GM23338 (cell line): ENCODE data around the gene INO80C. TPM values are rescaled to one million over a fixed set of nuclear protein-coding genes. Genes with fewer than 3 reads are reported as not detected.

Source experiments
- ATAC-seq: fragments of 200-7000 bp; cut with Tn5 transposase; 3 replicates; pipeline ENCODE4 v1.9.1; 2020
- DNase-seq: peaks from one replicate; pipeline ENCODE4 v3.0.0-alpha.2; 2015; ENCODE audit warnings: low spot score
- H2AFZ ChIP-seq: fragments of 200-600 bp; sonication (generic); 2 replicates; pipeline ENCODE4 v1.8.0; 2016; ENCODE audit warnings: antibody characterized with exemption, mild to moderate bottlenecking, moderate library complexity
- H3F3A ChIP-seq: fragments of 200-600 bp; sonication (generic); replicated peaks from 2 replicates; pipeline ENCODE4 v1.8.0; 2017; ENCODE audit warnings: antibody characterized with exemption, mixed run types, low read depth
- H3K27ac ChIP-seq: fragments of 200-600 bp; sonication (generic); 2 replicates; pipeline ENCODE4 v1.6.1; 2016; ENCODE audit warnings: low read depth
- H3K27me3 ChIP-seq: fragments of 200-600 bp; sonication (generic); 2 replicates; pipeline ENCODE4 v1.8.0; 2016; ENCODE audit warnings: mild to moderate bottlenecking, mixed run types, moderate library complexity; ENCODE audit not compliant: insufficient read depth
- H3K36me3 ChIP-seq: fragments of 200-600 bp; sonication (generic); 2 replicates; pipeline ENCODE4 v1.8.0; 2016; ENCODE audit warnings: mild to moderate bottlenecking; ENCODE audit not compliant: insufficient read depth
- H3K4me1 ChIP-seq: fragments of 200-600 bp; sonication (generic); 2 replicates; pipeline ENCODE4 v1.8.0; 2016; ENCODE audit warnings: mild to moderate bottlenecking, moderate library complexity; ENCODE audit not compliant: insufficient read depth
- H3K4me2 ChIP-seq: fragments of 200-600 bp; sonication (generic); 2 replicates; pipeline ENCODE4 v1.7.1; 2017; ENCODE audit warnings: mixed run types
- H3K4me3 ChIP-seq: fragments of 200-600 bp; sonication (generic); 2 replicates; pipeline ENCODE4 v1.6.1; 2016; ENCODE audit warnings: mixed run types
- H3K79me2 ChIP-seq: fragments of 200-600 bp; sonication (generic); replicated peaks from 2 replicates; pipeline ENCODE4 v1.8.0; 2017; ENCODE audit warnings: mild to moderate bottlenecking; ENCODE audit not compliant: insufficient read depth
- H3K9me2 ChIP-seq: fragments of 200-600 bp; sonication (generic); 2 replicates; pipeline ENCODE4 v1.8.0; 2017; ENCODE audit not compliant: insufficient read depth
- H4K20me1 ChIP-seq: fragments of 200-600 bp; sonication (generic); replicated peaks from 2 replicates; pipeline ENCODE4 v1.8.0; 2017; ENCODE audit warnings: mild to moderate bottlenecking; ENCODE audit not compliant: insufficient read depth
- H3K27ac Mint-ChIP-seq: 2 replicates; pipeline ENCODE4 v1.8.0; 2020; ENCODE audit warnings: inconsistent platforms, mild to moderate bottlenecking, moderate library complexity, mixed read lengths
- H3K27me3 Mint-ChIP-seq: 3 replicates; pipeline ENCODE4 v1.8.0; 2022; ENCODE audit warnings: low read depth, mild to moderate bottlenecking, moderate library complexity, mixed read lengths, inconsistent platforms; ENCODE audit not compliant: insufficient read depth, poor library complexity
- H3K36me3 Mint-ChIP-seq: 3 replicates; pipeline ENCODE4 v1.8.0; 2021; ENCODE audit warnings: low read depth, mild to moderate bottlenecking, inconsistent platforms, moderate library complexity, mixed read lengths
- H3K4me1 Mint-ChIP-seq: 3 replicates; pipeline ENCODE4 v1.8.0; 2020; ENCODE audit warnings: mild to moderate bottlenecking, inconsistent platforms, mixed read lengths
- H3K4me3 Mint-ChIP-seq: 3 replicates; pipeline ENCODE4 v1.8.0; 2021; ENCODE audit warnings: moderate library complexity, mild to moderate bottlenecking, inconsistent platforms, mixed read lengths
- H3K9me3 Mint-ChIP-seq: 3 replicates; pipeline ENCODE4 v1.8.0; 2020; ENCODE audit warnings: moderate library complexity, mild to moderate bottlenecking, inconsistent platforms, mixed read lengths
- CREB1 ChIP-seq: fragments of 250-450 bp; sonication (Bioruptor Pico); IDR thresholded peaks from 2 replicates; pipeline ENCODE4 v1.5.0; 2020; ENCODE audit warnings: low read depth, mild to moderate bottlenecking, moderate library complexity
- EZH2 ChIP-seq: fragments of 200-600 bp; sonication (generic); IDR thresholded peaks from one replicate; pipeline ENCODE4 v1.8.0; 2017; ENCODE audit warnings: antibody characterized with exemption, mild to moderate bottlenecking, low read depth; ENCODE audit not compliant: unreplicated experiment
- NANOG ChIP-seq: IDR thresholded peaks from 2 replicates; pipeline ENCODE4 v1.6.1; 2016; ENCODE audit warnings: antibody characterized with exemption, borderline replicate concordance
- REST ChIP-seq: IDR thresholded peaks from one replicate; pipeline ENCODE4 v1.6.1; 2018; ENCODE audit warnings: antibody characterized with exemption; ENCODE audit not compliant: unreplicated experiment
- STAT1 ChIP-seq: IDR thresholded peaks from one replicate; pipeline ENCODE4 v1.6.1; 2016; ENCODE audit warnings: antibody characterized with exemption; ENCODE audit not compliant: unreplicated experiment
- ZNF114 ChIP-seq: fragments of 250-450 bp; sonication (Bioruptor Pico); IDR thresholded peaks from 2 replicates; pipeline ENCODE4 v1.5.0; 2020; ENCODE audit warnings: mild to moderate bottlenecking, moderate library complexity
- ZNF331 ChIP-seq: fragments of 250-450 bp; sonication (Bioruptor Pico); IDR thresholded peaks from 2 replicates; pipeline ENCODE4 v1.5.0; 2020; ENCODE audit warnings: low read depth, mild to moderate bottlenecking, moderate library complexity
- ZNF462 ChIP-seq: fragments of 250-450 bp; sonication (Bioruptor Pico); IDR thresholded peaks from 2 replicates; pipeline ENCODE4 v1.5.0; 2020; ENCODE audit warnings: mild to moderate bottlenecking, moderate library complexity
- polyA plus RNA-seq: library from polyadenylated mRNA; unstranded; fragments of >200 nt; fragmentation: Nextera tagmentation; extraction: Ambion mirVana; gene quantifications from 2 replicates; pipeline ENCODE4 v1.2.1, GENCODE V29; 2016
- total RNA-seq: library from RNA; depleted of rRNA; stranded (reverse); fragments of >200 nt; shearing (Covaris generic); gene quantifications from 2 replicates; pipeline ENCODE4 v1.2.3, GENCODE V29; 2014

The INO80C gene
- total and polyA plus RNA-seq, 2 experiments from 2014 or later = 16.3 to 52.3 TPM

GRCh38 chr18:35451916-35452315, 45.8 kb downstream of the INO80C start (continued):
- TF ChIP-seq ZNF462 (CRISPR knock-in tag) (no peak), ZNF331 (no peak)

- ATAC-seq (no peak), DNase-seq (no peak)
- Histone ChIP-seq H3K4me1 (no peaks in the 10 kb centered on the region), H3K79me2 (no peaks in the 10 kb centered on the region), H3K9me2 (no peaks in the 10 kb centered on the region), H4K20me1 (no peaks in the 10 kb centered on the region), H3K27ac (no peak overlapping the region), H3K27me3 (no peaks in the 10 kb centered on the region), H3K4me3 (no peak overlapping the region), H3K4me2 (no peak overlapping the region), H3F3A (no peaks in the 10 kb centered on the region), H3K36me3 (no peaks in the 10 kb centered on the region), H2AFZ (no peak overlapping the region)
- no peak overlapping the region for H3K4me3 Mint-ChIP-seq
- no peaks in the 10 kb centered on the region; the same call in 2 of the 3 replicates for H3K9me3 Mint-ChIP-seq
- H3K27ac Mint-ChIP-seq = no peak overlapping the region
- H3K36me3 Mint-ChIP-seq = no peaks in the 10 kb centered on the region
- no peaks in the 10 kb centered on the region for H3K4me1 Mint-ChIP-seq
- peaks cover 3% of the 10 kb centered on the region for H3K27me3 Mint-ChIP-seq
- TF ChIP-seq ZNF114 (CRISPR knock-in tag) (no peak), REST (no peak), EZH2 (no peak), STAT1 (no peak), CREB1 (CRISPR knock-in tag) (no peak), NANOG (no peak)
Measured at GRCh38 chr18:35451032-35451431, 46.7 kb downstream of the INO80C start.
